Astrocyte (in vitro differentiated cells and primary cell): ENCODE results near the gene MRPL22. TPM values are rescaled to one million over a fixed set of nuclear protein-coding genes. Genes with fewer than 3 reads are reported as not detected.

Experiments
- DNase-seq: peaks from one replicate; pipeline ENCODE4 v3.0.0-alpha.2; 2010; ENCODE audit warnings: low read depth
- FAIRE-seq: peaks from 2 replicates; lab custom pipeline; 2011; peaks lifted over from hg19 to GRCh38; lab: Jason Lieb, UNC
- H2AFZ ChIP-seq: 2 replicates; pipeline ENCODE4 v1.6.0; 2012; ENCODE audit warnings: low read depth, low read length, inconsistent platforms
- H3K27ac ChIP-seq: 2 replicates; pipeline ENCODE4 v1.5.1; 2011; ENCODE audit warnings: low read depth, low read length, inconsistent platforms
- H3K27me3 ChIP-seq: 2 replicates; pipeline ENCODE4 v1.6.0; 2011; ENCODE audit warnings: low read length, inconsistent platforms; ENCODE audit not compliant: insufficient read depth
- H3K36me3 ChIP-seq: 2 replicates; pipeline ENCODE4 v1.5.1; 2011; ENCODE audit warnings: low read length, inconsistent platforms; ENCODE audit not compliant: insufficient read depth
- H3K4me1 ChIP-seq: 2 replicates; pipeline ENCODE4 v1.5.1; 2011; ENCODE audit warnings: low read length, inconsistent platforms; ENCODE audit not compliant: insufficient read depth
- H3K4me2 ChIP-seq: 2 replicates; pipeline ENCODE4 v1.6.0; 2012; ENCODE audit warnings: low read length, inconsistent platforms
- H3K4me3 ChIP-seq: 2 replicates; pipeline ENCODE4 v1.5.1; 2011; ENCODE audit warnings: low read depth, mild to moderate bottlenecking, low read length, inconsistent platforms; ENCODE audit not compliant: insufficient read depth
- H3K79me2 ChIP-seq: 2 replicates; pipeline ENCODE4 v1.6.0; 2012; ENCODE audit warnings: mild to moderate bottlenecking, low read length, inconsistent platforms; ENCODE audit not compliant: insufficient read depth
- H3K9ac ChIP-seq: 2 replicates; pipeline ENCODE4 v1.6.0; 2012; ENCODE audit warnings: mild to moderate bottlenecking, low read length, inconsistent platforms
- H3K9me3 ChIP-seq: 2 replicates; pipeline ENCODE4 v1.5.1; 2012; ENCODE audit warnings: low read depth, mild to moderate bottlenecking, low read length, inconsistent platforms; ENCODE audit not compliant: insufficient read depth
- H4K20me1 ChIP-seq: 2 replicates; pipeline ENCODE4 v1.6.0; 2012; ENCODE audit warnings: low read length, inconsistent platforms; ENCODE audit not compliant: insufficient read depth
- H3K27ac Mint-ChIP-seq: one replicate; pipeline ENCODE4 v1.8.0; 2021; ENCODE audit warnings: mild to moderate bottlenecking, mixed read lengths; ENCODE audit not compliant: unreplicated experiment
- H3K27me3 Mint-ChIP-seq: one replicate; pipeline ENCODE4 v1.8.0; 2021; ENCODE audit warnings: low read depth, mixed read lengths; ENCODE audit not compliant: unreplicated experiment
- H3K36me3 Mint-ChIP-seq: one replicate; pipeline ENCODE4 v1.8.0; 2021; ENCODE audit warnings: low read depth, mixed read lengths; ENCODE audit not compliant: unreplicated experiment
- H3K4me1 Mint-ChIP-seq: one replicate; pipeline ENCODE4 v1.8.0; 2021; ENCODE audit warnings: low read depth, mixed read lengths; ENCODE audit not compliant: unreplicated experiment
- H3K4me3 Mint-ChIP-seq: one replicate; pipeline ENCODE4 v1.8.0; 2021; ENCODE audit warnings: mild to moderate bottlenecking, moderate library complexity, mixed read lengths; ENCODE audit not compliant: unreplicated experiment
- H3K9me3 Mint-ChIP-seq: one replicate; pipeline ENCODE4 v1.8.0; 2021; ENCODE audit warnings: mild to moderate bottlenecking, mixed read lengths; ENCODE audit not compliant: unreplicated experiment
- CTCF ChIP-seq: IDR thresholded peaks from 2 replicates; pipeline ENCODE4 v1.5.1; 2011; ENCODE audit warnings: low read depth, mild to moderate bottlenecking, inconsistent platforms, low read length, moderate library complexity; ENCODE audit not compliant: insufficient read depth
- EZH2 ChIP-seq: IDR thresholded peaks from 2 replicates; pipeline ENCODE4 v1.6.1; 2012; ENCODE audit warnings: mild to moderate bottlenecking, low read length, inconsistent platforms; ENCODE audit not compliant: insufficient read depth
- total RNA-seq: library from RNA; stranded (reverse); gene quantifications from 2 replicates; pipeline ENCODE4 v1.2.1, GENCODE V29; 2021

The MRPL22 gene
- total RNA-seq, 1 donor from 2014 or later = 49.1 TPM

- H3K9me3 Mint-ChIP-seq = no peaks in the 10 kb centered on the region
- DNase-seq = no peak
- H3K27ac Mint-ChIP-seq = peak overlapping the region; percentile 92
- H4K20me1 ChIP-seq = peaks cover 20% of the 10 kb centered on the region
- peaks cover 2% of the 10 kb centered on the region for H3K36me3 Mint-ChIP-seq
- H3K27ac ChIP-seq = peak overlapping the region; percentile 82
- H3K4me3 ChIP-seq = peak overlapping the region; percentile 96
- no peak for FAIRE-seq
- no peaks in the 10 kb centered on the region for H3K27me3 Mint-ChIP-seq
- H3K4me2 ChIP-seq = peak overlapping the region; percentile 91
- H3K79me2 ChIP-seq = peaks cover 66% of the 10 kb centered on the region
- H3K4me1 ChIP-seq = peaks cover 18% of the 10 kb centered on the region
- H3K9me3 ChIP-seq = no peaks in the 10 kb centered on the region
- peak overlapping the region; percentile 95 for H3K9ac ChIP-seq
- peaks cover 11% of the 10 kb centered on the region for H3K4me1 Mint-ChIP-seq
- peak overlapping the region; percentile 97 for H3K4me3 Mint-ChIP-seq
- TF ChIP-seq EZH2 = no peak
- no peak for TF ChIP-seq CTCF
- peak overlapping the region; percentile 89 for H2AFZ ChIP-seq
- H3K27me3 ChIP-seq = no peaks in the 10 kb centered on the region
- H3K36me3 ChIP-seq = peaks cover 4% of the 10 kb centered on the region
Observed at GRCh38 chr5:154940375-154940771, 500 bp upstream of the MRPL22 start.

- Histone ChIP-seq H3K9me3 (no peaks in the 10 kb centered on the region), H3K4me1 (peaks cover 7% of the 10 kb centered on the region), H3K27me3 (no peaks in the 10 kb centered on the region), H3K9ac (no peak overlapping the region), H3K36me3 (peaks cover 3% of the 10 kb centered on the region), H4K20me1 (peaks cover 30% of the 10 kb centered on the region), H3K4me3 (no peak overlapping the region), H2AFZ (no peak overlapping the region), H3K79me2 (peaks cover 69% of the 10 kb centered on the region), H3K4me2 (no peak overlapping the region), H3K27ac (no peak overlapping the region)
- no peaks in the 10 kb centered on the region for H3K36me3 Mint-ChIP-seq
- no peaks in the 10 kb centered on the region for H3K9me3 Mint-ChIP-seq
- H3K4me3 Mint-ChIP-seq = no peak overlapping the region
- DNase-seq (no peak), FAIRE-seq (no peak)
- peaks cover 7% of the 10 kb centered on the region for H3K4me1 Mint-ChIP-seq
- H3K27me3 Mint-ChIP-seq = no peaks in the 10 kb centered on the region
- TF ChIP-seq EZH2 (no peak), CTCF (no peak)
- H3K27ac Mint-ChIP-seq = no peak overlapping the region
Observed at GRCh38 chr5:154943527-154943926, 2.7 kb downstream of the MRPL22 start.

GRCh38 chr5:154944716-154945115, 3.8 kb downstream of the MRPL22 start:
- Histone ChIP-seq H3K27me3 (no peaks in the 10 kb centered on the region), H2AFZ (no peak overlapping the region), H3K4me3 (no peak overlapping the region), H4K20me1 (peaks cover 41% of the 10 kb centered on the region), H3K9ac (no peak overlapping the region), H3K36me3 (peaks cover 3% of the 10 kb centered on the region), H3K4me1 (peaks cover 7% of the 10 kb centered on the region), H3K4me2 (no peak overlapping the region), H3K9me3 (no peaks in the 10 kb centered on the region), H3K27ac (no peak overlapping the region), H3K79me2 (peaks cover 81% of the 10 kb centered on the region)
- FAIRE-seq (no peak), DNase-seq (no peak)
- H3K4me1 Mint-ChIP-seq = peaks cover 7% of the 10 kb centered on the region
- H3K27ac Mint-ChIP-seq = no peak overlapping the region
- H3K27me3 Mint-ChIP-seq = no peaks in the 10 kb centered on the region
- no peaks in the 10 kb centered on the region for H3K9me3 Mint-ChIP-seq
- no peak for TF ChIP-seq EZH2
- TF ChIP-seq CTCF = no peak
- H3K36me3 Mint-ChIP-seq = no peaks in the 10 kb centered on the region
- no peak overlapping the region for H3K4me3 Mint-ChIP-seq
